Large intestine (tissue), 3 donors: ENCODE data around the gene LOX. TPM values are rescaled to one million over a fixed set of nuclear protein-coding genes. Genes with fewer than 3 reads are reported as not detected.

ENCODE experiments used
- DNase-seq, 2 donors: peaks; one replicate each; pipeline versions ENCODE4 v3.0.0 to v3.0.0-alpha.2; 2013
- H3K27ac ChIP-seq: one replicate; pipeline ENCODE4 v1.5.1; 2013; ENCODE audit warnings: low read length
- H3K27me3 ChIP-seq: 2 replicates; pipeline ENCODE4 v1.6.1; 2013; ENCODE audit warnings: low read length; ENCODE audit not compliant: control insufficient read depth, insufficient read depth
- H3K36me3 ChIP-seq: 2 replicates; pipeline ENCODE4 v1.6.1; 2013; ENCODE audit warnings: low read length; ENCODE audit not compliant: control insufficient read depth, insufficient read depth
- H3K4me1 ChIP-seq: one replicate; pipeline ENCODE4 v1.6.1; 2013; ENCODE audit warnings: low read length; ENCODE audit not compliant: control insufficient read depth, insufficient read depth
- H3K4me3 ChIP-seq: one replicate; pipeline ENCODE4 v1.5.1; 2013; ENCODE audit warnings: low read length
- H3K9me3 ChIP-seq: one replicate; pipeline ENCODE4 v1.6.1; 2013; ENCODE audit warnings: mild to moderate bottlenecking, low read depth, low read length, moderate library complexity; ENCODE audit not compliant: control insufficient read depth
- WGBS: methylation state at CpG from one replicate; pipeline ENCODE4 v1.1.5; 2013; ENCODE audit warnings: low lambda C conversion rate; ENCODE audit not compliant: insufficient coverage; 5-methylcytosine and 5-hydroxymethylcytosine counted together
- polyA plus RNA-seq: library from polyadenylated mRNA; unstranded; fragments of 120-200 nt; gene quantifications from one replicate; pipeline ENCODE4 v1.2.1, GENCODE V29; 2013

Gene LOX
- polyA plus RNA-seq, 1 donor, result 10.9 TPM

- H3K36me3 ChIP-seq, result peaks cover 21% of the 10 kb centered on the region
- H3K4me1 ChIP-seq, result no peaks in the 10 kb centered on the region
- DNase-seq, result no peak
- no CpG with 5 or more reads among the region's 2 CpGs for WGBS
- no peaks in the 10 kb centered on the region for H3K9me3 ChIP-seq
- no peaks in the 10 kb centered on the region for H3K27me3 ChIP-seq
- no peak overlapping the region for H3K4me3 ChIP-seq
- no peak overlapping the region for H3K27ac ChIP-seq
Observed at GRCh38 chr5:122022966-122023365, 55.1 kb downstream of the LOX start.

DNA sequence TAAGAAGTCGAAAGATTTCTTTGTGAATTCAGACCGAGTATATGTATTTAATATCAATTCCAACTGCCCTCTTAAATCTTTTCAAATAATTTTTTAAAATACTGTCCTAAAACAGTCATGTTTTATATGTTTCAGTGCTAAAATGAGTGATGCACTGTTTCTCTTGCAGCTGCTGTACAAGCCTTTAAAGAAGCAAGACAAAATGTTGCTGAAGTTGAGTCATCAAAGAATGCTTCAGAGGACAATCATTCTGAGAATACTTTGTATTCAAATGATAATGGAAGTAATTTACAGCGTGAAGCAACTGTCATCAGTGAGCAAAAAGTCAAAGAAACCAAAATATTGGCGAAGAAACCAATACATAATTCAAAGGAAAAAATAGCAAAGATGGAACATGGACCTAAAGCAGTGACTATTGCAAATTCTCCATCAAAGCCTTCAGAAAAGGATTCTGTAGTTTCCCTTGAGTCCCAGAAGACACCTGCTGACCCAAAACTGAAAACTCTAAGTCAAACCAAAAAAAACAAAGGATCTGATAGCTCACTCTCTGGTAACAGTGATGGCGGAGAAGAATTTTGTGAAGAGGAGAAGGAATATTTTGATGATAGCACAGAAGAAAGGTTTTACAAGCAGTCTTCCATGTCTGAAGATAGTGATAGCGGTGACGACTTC is 58.0 kb downstream of the LOX start:
- DNase-seq, result no peak
- no peak overlapping the region for H3K27ac ChIP-seq
- 94% methylated on average over 5 of the region's 7 CpGs for WGBS
- H3K27me3 ChIP-seq, result no peaks in the 10 kb centered on the region
- peaks cover 18% of the 10 kb centered on the region for H3K36me3 ChIP-seq
- H3K4me3 ChIP-seq, result no peak overlapping the region
- no peaks in the 10 kb centered on the region for H3K9me3 ChIP-seq
- H3K4me1 ChIP-seq, result no peaks in the 10 kb centered on the region

DNA sequence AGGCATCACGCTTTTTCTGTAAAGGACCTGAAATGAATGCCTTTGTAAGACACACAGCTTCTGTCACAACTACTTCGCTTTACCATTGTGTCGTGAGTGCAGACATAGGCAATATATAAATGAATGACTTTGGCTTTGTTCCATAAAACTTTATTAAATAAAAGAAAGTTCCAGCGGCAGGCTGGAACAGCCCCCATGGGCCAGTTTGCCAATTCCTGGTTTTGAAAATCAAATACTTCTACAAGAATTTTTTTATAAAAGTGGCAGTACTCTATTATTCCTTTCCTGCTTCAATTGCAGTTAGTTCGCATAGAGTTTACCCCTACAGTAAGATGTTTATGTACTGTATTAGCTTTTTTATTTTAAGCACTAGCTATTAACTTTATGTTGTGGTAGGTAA is 62.6 kb downstream of the LOX start:
- Histone ChIP-seq H3K27me3 (no peaks in the 10 kb centered on the region), H3K4me3 (no peak overlapping the region), H3K27ac (no peak overlapping the region), H3K9me3 (no peaks in the 10 kb centered on the region), H3K4me1 (no peaks in the 10 kb centered on the region), H3K36me3 (peaks cover 6% of the 10 kb centered on the region)
- no peak for DNase-seq
- WGBS, result 100% methylated on average over 1 of the region's 5 CpGs

DNA sequence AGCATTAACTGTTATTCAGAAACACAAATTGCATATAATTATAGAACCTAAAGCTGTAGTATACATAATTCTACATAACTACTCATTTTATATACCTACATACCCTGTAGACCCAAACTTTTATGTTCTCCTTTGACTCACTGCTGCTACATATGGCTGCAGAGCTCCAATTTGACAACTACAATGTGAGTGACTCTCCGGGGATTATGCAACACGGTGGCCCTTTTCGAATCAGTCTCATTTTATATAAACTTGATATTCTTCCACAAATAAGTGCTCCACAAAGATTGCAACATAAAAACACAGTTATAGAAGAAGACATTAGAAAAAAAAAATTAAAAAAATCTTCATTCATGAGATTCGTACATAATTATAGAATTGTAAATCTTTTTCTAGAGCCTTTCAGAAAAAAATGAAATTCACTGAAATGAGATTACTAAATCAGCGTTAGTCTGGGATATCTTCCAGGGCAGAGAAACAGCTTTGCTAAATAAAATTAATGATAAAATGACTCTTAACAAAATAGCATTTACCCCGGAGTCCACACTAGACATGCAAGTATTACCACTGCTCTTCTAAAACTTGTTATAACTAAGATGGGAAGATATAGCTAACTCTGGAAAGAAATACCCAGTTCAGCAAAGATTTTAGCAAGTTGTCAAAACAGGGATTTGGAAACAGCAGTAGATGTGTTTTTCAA is 63.7 kb downstream of the LOX start:
- Histone ChIP-seq H3K27me3 (no peaks in the 10 kb centered on the region), H3K4me1 (no peaks in the 10 kb centered on the region), H3K9me3 (no peaks in the 10 kb centered on the region), H3K27ac (no peak overlapping the region), H3K36me3 (no peaks in the 10 kb centered on the region), H3K4me3 (no peak overlapping the region)
- WGBS, result 88% methylated on average over 5 of the region's 6 CpGs
- DNase-seq, result no peak

Other genes starting within 250 kb of the LOX start
- gene FTMT, start 226.4 kb downstream of the LOX start, polyA plus RNA-seq, result 0.07 TPM
- gene SRFBP1, start 116.3 kb downstream of the LOX start, polyA plus RNA-seq, result 15.4 TPM
- 0.64 TPM for gene ZNF474, start 51.3 kb upstream of the LOX start, polyA plus RNA-seq
- gene SNCAIP, start 234.0 kb upstream of the LOX start, polyA plus RNA-seq, result 7.3 TPM